Keratinocyte (primary cell): ENCODE measurements around the gene HSPG2. TPM values are rescaled to one million over a fixed set of nuclear protein-coding genes. Genes with fewer than 3 reads are reported as not detected.
"Not testable (repeated sequence)": the region's sequence is repeated elsewhere in the genome, so short reads cannot be mapped to it uniquely, and the experiment has no call there.

Experiments used
- DNase-seq: peaks from one replicate; pipeline ENCODE4 v3.0.0-alpha.2; 2011; ENCODE audit warnings: low read depth, missing footprints, low spot score
- FAIRE-seq: peaks from 2 replicates; lab custom pipeline; 2011; peaks lifted over from hg19 to GRCh38; lab: Jason Lieb, UNC
- H2AFZ ChIP-seq: 2 replicates; pipeline ENCODE4 v1.6.0; 2012; ENCODE audit warnings: low read length, control low read depth, inconsistent platforms; ENCODE audit not compliant: control insufficient read depth
- H3K27ac ChIP-seq: 2 replicates; pipeline ENCODE4 v1.5.1; 2011; ENCODE audit warnings: low read length; ENCODE audit not compliant: control insufficient read depth, insufficient read depth
- H3K27me3 ChIP-seq: 3 replicates; pipeline ENCODE4 v1.6.0; 2011; ENCODE audit warnings: low read length; ENCODE audit not compliant: control insufficient read depth, insufficient read depth; ENCODE audit errors: extremely low read depth
- H3K36me3 ChIP-seq, 2 experiments: 2 replicates in 1 of 2; 3 replicates in 1 of 2; pipeline ENCODE4 v1.5.1; 2011; ENCODE audit warnings: low read length in 2 of 2, mild to moderate bottlenecking in 1 of 2; ENCODE audit not compliant: control insufficient read depth in 2 of 2, insufficient read depth in 2 of 2; ENCODE audit errors: extremely low read depth in 1 of 2
- H3K4me1 ChIP-seq: 3 replicates; pipeline ENCODE4 v1.5.1; 2011; ENCODE audit warnings: low read length; ENCODE audit not compliant: control insufficient read depth, insufficient read depth; ENCODE audit errors: extremely low read depth
- H3K4me2 ChIP-seq: 3 replicates; pipeline ENCODE4 v1.6.0; 2011; ENCODE audit warnings: low read depth, low read length; ENCODE audit not compliant: control insufficient read depth, insufficient read depth; ENCODE audit errors: extremely low read depth
- H3K4me3 ChIP-seq, 3 experiments: fragments of 200-600 bp in 1 of 3; sonication (generic) in 1 of 3; 2 replicates in 2 of 3; 3 replicates in 1 of 3; pipeline ENCODE4 v1.5.1; 2011 to 2016; ENCODE audit warnings: low read length in 3 of 3, mild to moderate bottlenecking in 3 of 3, control low read depth in 2 of 3, inconsistent platforms in 1 of 3, low read depth in 1 of 3, mixed read lengths in 1 of 3, mixed run types in 1 of 3, moderate library complexity in 1 of 3; ENCODE audit not compliant: control insufficient read depth in 2 of 3, insufficient read depth in 2 of 3; ENCODE audit errors: extremely low read depth in 1 of 3
- H3K79me2 ChIP-seq: 2 replicates; pipeline ENCODE4 v1.6.0; 2012; ENCODE audit warnings: low read length; ENCODE audit not compliant: control insufficient read depth, insufficient read depth
- H3K9ac ChIP-seq: 3 replicates; pipeline ENCODE4 v1.6.0; 2011; ENCODE audit warnings: low read length; ENCODE audit not compliant: control insufficient read depth, insufficient read depth; ENCODE audit errors: extremely low read depth
- H3K9me1 ChIP-seq: 3 replicates; pipeline ENCODE4 v1.6.0; 2011; ENCODE audit warnings: low read length; ENCODE audit not compliant: control insufficient read depth, insufficient read depth; ENCODE audit errors: extremely low read depth
- H3K9me3 ChIP-seq: 2 replicates; pipeline ENCODE4 v1.5.1; 2012; ENCODE audit warnings: low read depth, low read length; ENCODE audit not compliant: control insufficient read depth
- H4K20me1 ChIP-seq: 3 replicates; pipeline ENCODE4 v1.6.0; 2011; ENCODE audit warnings: low read length; ENCODE audit not compliant: control insufficient read depth, insufficient read depth; ENCODE audit errors: extremely low read depth
- dilution Hi-C: fragments of 300-500 bp; cut with MboI; formaldehyde crosslinking; loops from one replicate; pipeline ENCODE4 v1.7.0; 2020; ENCODE audit warnings: low sequenced_read_pairs; ENCODE audit not compliant: extremely low pct_ligation_motif_present
- polyA plus RNA-seq, 5 experiments: library from polyadenylated mRNA; depleted of rRNA in 3 of 5; stranded (reverse) in 3 of 5; stranded (forward) in 1 of 5; unstranded in 1 of 5; fragments of >200 nt; gene quantifications; 1 replicate in 1 of 5; 2 replicates in 3 of 5; 3 replicates in 1 of 5; pipeline versions ENCODE4 v1.2.1 to v1.2.3, GENCODE V29; 2011 to 2012; ENCODE audit warnings: missing spikeins in 2 of 5, low read depth in 1 of 5, low replicate concordance in 1 of 5

The HSPG2 gene
- polyA plus RNA-seq, 1 donor (not counting 4 experiments of a cell fraction or from before 2014, with no cell fraction given) = 9.0 TPM

GRCh38 chr1:21970523-21970922, 33.4 kb upstream of the HSPG2 start:
- H3K4me1 ChIP-seq = peaks cover 10% of the 10 kb centered on the region
- H3K36me3 ChIP-seq, H3K4me2 ChIP-seq, FAIRE-seq, H2AFZ ChIP-seq, H3K9me1 ChIP-seq, DNase-seq, H3K4me3 ChIP-seq, dilution Hi-C loops, H3K79me2 ChIP-seq, H3K9me3 ChIP-seq, H3K9ac ChIP-seq, H4K20me1 ChIP-seq, H3K27me3 ChIP-seq, H3K27ac ChIP-seq: not testable (repeated sequence)

- H4K20me1 ChIP-seq, H3K9me3 ChIP-seq, H3K36me3 ChIP-seq, H3K4me3 ChIP-seq, H3K4me1 ChIP-seq, DNase-seq, H3K4me2 ChIP-seq, H3K27me3 ChIP-seq, H3K79me2 ChIP-seq, H3K9ac ChIP-seq, dilution Hi-C loops, H3K27ac ChIP-seq, H3K9me1 ChIP-seq: not testable (repeated sequence)
- FAIRE-seq = peak; percentile 23
- H2AFZ ChIP-seq = peak overlapping the region; percentile 23
Measured at GRCh38 chr1:21969066-21969465, 32.0 kb upstream of the HSPG2 start.

GRCh38 chr1:21967216-21967615, 30.1 kb upstream of the HSPG2 start:
- H3K9me1 ChIP-seq, H3K9ac ChIP-seq, dilution Hi-C loops, H3K36me3 ChIP-seq, H2AFZ ChIP-seq, FAIRE-seq, H3K27me3 ChIP-seq, H3K9me3 ChIP-seq, H3K79me2 ChIP-seq, H3K4me2 ChIP-seq, H4K20me1 ChIP-seq, DNase-seq, H3K4me3 ChIP-seq, H3K4me1 ChIP-seq, H3K27ac ChIP-seq: not testable (repeated sequence)
